ENCODE measurements around the gene INMT. TPM values are rescaled to one million over a fixed set of nuclear protein-coding genes. Genes with fewer than 3 reads are reported as not detected.

INMT gene
- total RNA-seq, 2 donors from 2014 or later, result 30.4 to 48.1 TPM

DNA sequence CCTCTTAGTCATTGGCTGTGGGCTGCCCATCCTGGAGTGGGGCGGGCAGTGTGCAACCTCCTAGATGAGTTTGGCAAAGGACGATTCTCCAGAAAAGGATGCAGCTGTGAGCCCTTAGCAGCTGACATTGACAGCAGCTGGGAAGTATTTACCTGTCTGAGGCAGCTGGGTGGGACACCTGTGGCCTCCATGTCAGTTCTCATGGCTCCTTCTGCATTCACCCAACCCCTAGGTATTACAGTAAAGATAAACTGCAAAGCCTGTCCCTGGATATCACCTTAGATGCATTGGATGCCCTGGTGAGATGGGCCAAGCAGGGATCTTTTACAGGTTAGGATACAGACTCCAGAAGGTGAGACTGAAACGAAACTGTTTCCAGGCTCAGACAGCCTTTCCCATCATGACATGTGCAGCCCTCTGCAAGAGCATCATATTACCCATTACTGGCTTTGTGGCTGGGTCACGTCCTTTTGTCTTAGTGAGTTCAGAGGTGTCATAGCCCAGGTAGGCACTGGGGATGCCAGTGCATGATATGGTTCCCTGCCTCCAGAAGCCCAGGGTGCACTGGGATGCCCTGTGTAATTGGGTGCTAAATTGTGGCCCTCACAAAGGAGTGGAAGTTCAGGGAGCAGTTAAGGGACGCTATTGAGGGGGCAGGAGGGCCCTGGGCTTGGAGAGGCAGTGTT lies 48.2 kb downstream of the INMT start:
- ATAC-seq (no peak), DNase-seq (no peak)
- intact Hi-C loops (cut with DNase I), result loop anchor here (5.0 kb wide), 1 partner anchor 177 kb away; no protein-coding TSS in a partner anchor
- TF ChIP-seq, protein P1, sequence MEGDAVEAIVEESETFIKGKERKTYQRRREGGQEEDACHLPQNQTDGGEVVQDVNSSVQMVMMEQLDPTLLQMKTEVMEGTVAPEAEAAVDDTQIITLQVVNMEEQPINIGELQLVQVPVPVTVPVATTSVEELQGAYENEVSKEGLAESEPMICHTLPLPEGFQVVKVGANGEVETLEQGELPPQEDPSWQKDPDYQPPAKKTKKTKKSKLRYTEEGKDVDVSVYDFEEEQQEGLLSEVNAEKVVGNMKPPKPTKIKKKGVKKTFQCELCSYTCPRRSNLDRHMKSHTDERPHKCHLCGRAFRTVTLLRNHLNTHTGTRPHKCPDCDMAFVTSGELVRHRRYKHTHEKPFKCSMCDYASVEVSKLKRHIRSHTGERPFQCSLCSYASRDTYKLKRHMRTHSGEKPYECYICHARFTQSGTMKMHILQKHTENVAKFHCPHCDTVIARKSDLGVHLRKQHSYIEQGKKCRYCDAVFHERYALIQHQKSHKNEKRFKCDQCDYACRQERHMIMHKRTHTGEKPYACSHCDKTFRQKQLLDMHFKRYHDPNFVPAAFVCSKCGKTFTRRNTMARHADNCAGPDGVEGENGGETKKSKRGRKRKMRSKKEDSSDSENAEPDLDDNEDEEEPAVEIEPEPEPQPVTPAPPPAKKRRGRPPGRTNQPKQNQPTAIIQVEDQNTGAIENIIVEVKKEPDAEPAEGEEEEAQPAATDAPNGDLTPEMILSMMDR (IDR thresholded peaks at IDR 0.05), result no peak
- no peak for TF ChIP-seq POLR2A (IDR thresholded peaks at IDR 0.05)
- Histone ChIP-seq H3K27ac (no peak overlapping the region), H3K4me1 (peaks cover 16% of the 10 kb centered on the region), H3K9me3 (no peaks in the 10 kb centered on the region), H3K36me3 (replicated peaks in 1 of 2; ENCODE audit: insufficient read depth in 1 of 2, low read depth in 2 of 2) (no peaks in the 10 kb centered on the region), H3K4me3 (no peak overlapping the region), H3K27me3 (no peaks in the 10 kb centered on the region)
- 74 to 79% methylated on average over 4 to 5 of the region's 5 CpGs for WGBS, 2 donors

GRCh38 chr7:30800785-30801252 lies 48.9 kb downstream of the INMT start:
- ATAC-seq (peak; percentile 77), DNase-seq (peak; percentile 66 to 75 (median 72))
- Histone ChIP-seq H3K4me1 (peaks cover 11% of the 10 kb centered on the region), H3K27ac (no peak overlapping the region), H3K36me3 (replicated peaks in 1 of 2; ENCODE audit: insufficient read depth in 1 of 2, low read depth in 2 of 2) (no peaks in the 10 kb centered on the region), H3K27me3 (no peaks in the 10 kb centered on the region), H3K9me3 (no peaks in the 10 kb centered on the region), H3K4me3 (no peak overlapping the region)
- intact Hi-C loops (cut with DNase I), result loop anchor here (5.0 kb wide), 1 partner anchor 176 kb away; no protein-coding TSS in a partner anchor
- 51 to 54% methylated on average over 6 of the region's 6 CpGs for WGBS, 2 donors
- TF ChIP-seq POLR2A (IDR thresholded peaks at IDR 0.05), result no peak
- TF ChIP-seq, protein P1 (IDR thresholded peaks at IDR 0.05), result peak; percentile 37 to 89 (median 85)

GRCh38 chr7:30802812-30803211 lies 50.9 kb downstream of the INMT start:
- H3K4me3 ChIP-seq, result no peak overlapping the region
- 86 to 89% methylated on average over 4 of the region's 4 CpGs for WGBS, 2 donors
- no peak overlapping the region for H3K27ac ChIP-seq
- H3K27me3 ChIP-seq, result no peaks in the 10 kb centered on the region
- intact Hi-C loops (cut with DNase I), result loop anchor here (5.0 kb wide), 1 partner anchor 174 kb away; no protein-coding TSS in a partner anchor
- no peaks in the 10 kb centered on the region for H3K4me1 ChIP-seq
- H3K9me3 ChIP-seq, result no peaks in the 10 kb centered on the region
- no peaks in the 10 kb centered on the region for H3K36me3 ChIP-seq (replicated peaks in 1 of 2; ENCODE audit: insufficient read depth in 1 of 2, low read depth in 2 of 2)
- DNase-seq (no peak), ATAC-seq (no peak)
- no peak for TF ChIP-seq POLR2A (IDR thresholded peaks at IDR 0.05)
- TF ChIP-seq, protein P1 (IDR thresholded peaks at IDR 0.05), result no peak

DNA sequence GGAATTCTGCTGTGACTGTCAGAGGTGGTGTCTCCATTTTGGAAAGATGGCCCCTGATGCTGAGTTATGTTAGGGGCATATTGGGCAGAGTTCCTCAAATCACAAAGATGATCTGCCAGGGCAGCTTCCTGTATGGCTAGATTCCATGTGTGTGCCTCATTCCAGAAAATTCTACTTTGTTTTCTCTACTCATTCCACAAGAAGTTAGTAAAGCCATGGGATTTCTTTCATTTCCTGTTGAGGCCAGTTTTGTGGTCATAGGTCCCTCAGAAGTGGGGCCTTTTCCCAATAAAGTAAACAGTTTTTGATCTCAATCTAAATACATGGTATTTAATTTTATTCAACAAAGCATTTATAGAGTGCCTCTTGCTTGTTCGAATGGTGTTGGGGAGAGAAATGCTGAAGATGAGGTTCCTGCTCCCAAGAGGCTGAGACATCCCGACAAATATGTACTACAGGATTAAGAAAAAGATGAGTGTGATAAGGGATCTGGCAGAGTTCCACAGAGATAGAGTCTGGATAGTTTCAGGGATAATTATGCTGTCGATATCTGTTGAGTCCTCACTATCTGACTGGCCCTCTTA lies 52.2 kb downstream of the INMT start:
- no peaks in the 10 kb centered on the region for H3K36me3 ChIP-seq (replicated peaks in 1 of 2; ENCODE audit: insufficient read depth in 1 of 2, low read depth in 2 of 2)
- no peak overlapping the region for H3K27ac ChIP-seq
- H3K9me3 ChIP-seq, result no peaks in the 10 kb centered on the region
- WGBS, 2 donors, result 75 to 89% methylated on average over 3 of the region's 3 CpGs
- no peak for TF ChIP-seq POLR2A (IDR thresholded peaks at IDR 0.05)
- TF ChIP-seq, protein P1 (IDR thresholded peaks at IDR 0.05), result no peak
- ATAC-seq (no peak), DNase-seq (no peak)
- no peaks in the 10 kb centered on the region for H3K27me3 ChIP-seq
- H3K4me1 ChIP-seq, result no peaks in the 10 kb centered on the region
- no peak overlapping the region for H3K4me3 ChIP-seq
- intact Hi-C loops (cut with DNase I), result loop anchor here (5.0 kb wide), 1 partner anchor 173 kb away; no protein-coding TSS in a partner anchor

Data from body of pancreas (tissue), 4 donors.